Mucosa of gallbladder (tissue), 1 donor: ENCODE data around the gene MICU1. TPM values are rescaled to one million over a fixed set of nuclear protein-coding genes. Genes with fewer than 3 reads are reported as not detected.
"Not testable (repeated sequence)": the region's sequence is repeated elsewhere in the genome, so short reads cannot be mapped to it uniquely, and the experiment has no call there.

Experiments
- DNase-seq: peaks from one replicate; pipeline ENCODE4 v3.0.0-alpha.2; 2020; ENCODE audit warnings: low spot score
- total RNA-seq: library from RNA; stranded (reverse); gene quantifications from one replicate; pipeline ENCODE4 v1.2.1, GENCODE V29; 2021
- donor health status: DM: no; HTN: no; CAD: no.

MICU1 gene
- 42.0 TPM for total RNA-seq

DNA sequence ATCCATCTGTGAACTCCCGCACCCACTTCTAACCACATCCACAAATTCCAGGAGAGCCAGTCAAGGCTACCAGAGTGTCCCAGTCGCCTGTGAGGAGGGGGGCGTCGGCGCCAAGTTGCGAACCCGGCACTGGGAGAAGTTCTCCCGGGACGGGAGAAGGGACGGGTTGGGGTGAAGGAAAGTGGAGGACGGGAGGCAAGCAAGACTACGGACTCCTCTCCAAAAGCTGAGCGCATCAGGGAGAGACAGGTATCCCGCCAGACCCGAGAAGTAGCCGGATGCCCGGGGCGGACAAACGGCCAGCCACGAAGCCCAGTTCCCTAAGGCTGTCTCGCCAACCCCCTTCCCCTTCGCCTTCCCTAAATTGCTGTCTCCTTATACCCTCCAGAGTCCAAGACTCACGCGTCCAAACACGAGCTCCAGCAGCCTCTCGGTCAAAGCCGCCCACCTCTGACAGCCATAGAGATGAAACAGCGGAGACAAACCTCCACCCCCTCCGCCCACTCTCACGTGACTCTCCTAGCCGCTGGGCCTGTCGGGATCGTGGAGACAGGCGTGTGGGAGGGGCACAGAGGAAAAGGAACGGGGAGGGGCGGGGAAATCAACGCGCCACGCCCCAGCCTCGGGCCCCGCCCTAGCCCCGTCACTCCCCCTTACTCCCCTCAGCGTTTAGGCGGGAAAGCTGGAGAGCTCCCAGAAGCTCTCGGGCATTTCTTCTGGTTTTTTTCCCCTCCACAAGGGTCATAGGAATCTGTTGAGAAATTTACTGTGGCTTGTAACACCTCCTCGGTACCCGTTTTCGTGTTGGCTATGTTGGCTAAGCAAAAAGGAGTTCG lies at the start of gene MICU1:
MICU1 (minus strand) TSS at position 472 of the 836 bp plus-strand sequence. CDS start 59,286 bp downstream, outside the sequence.
- peak; percentile 96 for DNase-seq

DNA sequence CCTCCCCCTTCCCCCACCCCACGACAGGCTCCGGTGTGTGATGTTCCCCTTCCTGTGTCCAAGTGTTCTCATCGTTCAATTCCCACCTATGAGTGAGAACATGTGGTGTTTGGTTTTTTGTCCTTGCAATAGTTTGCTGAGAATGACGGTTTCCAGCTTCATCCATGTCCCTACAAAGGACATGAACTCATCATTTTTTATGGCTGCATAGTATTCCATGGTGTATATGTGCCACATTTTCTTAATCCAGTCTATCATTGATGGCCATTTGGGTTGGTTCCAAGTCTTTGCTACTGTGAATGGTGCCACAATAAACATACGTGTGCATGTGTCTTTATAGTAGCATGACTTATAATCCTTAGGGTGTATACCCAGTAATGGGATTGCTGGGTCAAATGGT lies 48.3 kb upstream of the MICU1 start:
- DNase-seq: not testable (repeated sequence)

DNA sequence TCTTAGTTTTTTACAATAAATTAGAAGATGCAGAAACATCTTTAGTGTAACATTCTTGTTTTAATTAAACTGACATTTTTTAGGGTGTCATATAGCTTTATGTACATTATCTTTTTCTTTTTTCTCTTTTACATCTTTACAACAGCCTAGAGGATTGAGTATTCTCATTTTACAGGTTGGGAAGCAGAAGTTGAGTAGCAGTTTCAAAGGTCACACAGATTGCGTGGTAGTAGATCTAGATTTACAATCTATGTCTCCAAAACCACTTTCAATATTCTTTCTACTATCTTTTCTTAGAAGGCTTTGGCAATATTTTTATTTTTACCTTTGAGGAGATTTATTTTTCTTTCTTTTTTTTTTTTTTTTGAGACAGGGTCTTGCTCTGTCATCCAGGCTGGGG lies 47.4 kb upstream of the MICU1 start:
- no peak for DNase-seq

DNA sequence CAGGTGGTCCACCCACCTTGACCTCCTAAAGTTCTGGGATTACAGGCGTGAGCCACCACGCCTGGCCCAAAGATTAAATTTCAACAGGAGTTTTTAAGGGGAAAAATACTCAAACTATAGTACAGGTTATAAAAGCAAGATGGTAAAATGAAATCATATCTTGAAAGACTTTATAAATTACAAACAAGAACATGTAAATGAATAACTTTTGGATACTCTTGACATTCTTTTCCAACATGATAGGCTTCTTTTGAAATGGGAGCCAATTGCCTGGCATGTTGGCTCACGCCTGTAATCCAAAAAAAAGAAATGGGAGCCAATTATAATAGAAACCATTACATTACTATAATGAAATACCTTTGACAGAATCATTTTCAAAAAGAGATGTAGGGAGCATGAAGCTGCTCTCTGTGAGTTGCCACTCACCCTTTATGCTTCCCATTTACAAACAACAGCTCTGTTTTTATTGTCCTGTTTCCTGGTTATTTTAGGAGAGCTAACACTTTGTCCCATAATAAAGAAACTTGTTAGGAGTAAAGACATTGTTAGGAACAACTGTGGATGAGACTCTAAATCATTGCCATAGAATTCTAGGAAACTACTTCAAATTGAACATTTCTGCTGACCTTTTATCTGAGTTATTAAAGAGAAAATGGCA lies 41.5 kb upstream of the MICU1 start:
- no peak for DNase-seq

GRCh38 chr10:72665925-72666324 lies 40.0 kb upstream of the MICU1 start:
- no peak for DNase-seq

DNA sequence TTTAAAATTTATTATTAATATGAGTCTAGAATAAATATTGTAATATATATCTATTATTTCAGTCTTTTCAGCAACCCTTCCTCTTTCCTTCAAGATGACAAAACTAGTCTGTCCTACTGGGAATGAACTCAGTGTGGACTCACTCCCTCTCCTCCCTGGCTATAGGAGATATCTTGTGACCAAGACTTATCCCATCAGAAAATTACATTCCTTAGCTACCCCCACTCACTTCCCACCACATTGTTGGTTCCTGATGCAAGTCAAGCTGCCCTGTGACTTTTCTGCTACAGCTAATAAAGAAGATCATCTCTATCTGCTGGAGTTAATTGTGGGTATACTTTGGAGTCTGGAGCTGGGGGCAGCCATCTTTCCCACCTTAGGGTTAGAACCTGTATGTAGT lies 38.1 kb upstream of the MICU1 start:
- DNase-seq: no peak

GRCh38 chr10:72661431-72661830 lies 35.6 kb upstream of the MICU1 start:
- no peak for DNase-seq

GRCh38 chr10:72660220-72660619 lies 34.3 kb upstream of the MICU1 start:
- DNase-seq: no peak

DNA sequence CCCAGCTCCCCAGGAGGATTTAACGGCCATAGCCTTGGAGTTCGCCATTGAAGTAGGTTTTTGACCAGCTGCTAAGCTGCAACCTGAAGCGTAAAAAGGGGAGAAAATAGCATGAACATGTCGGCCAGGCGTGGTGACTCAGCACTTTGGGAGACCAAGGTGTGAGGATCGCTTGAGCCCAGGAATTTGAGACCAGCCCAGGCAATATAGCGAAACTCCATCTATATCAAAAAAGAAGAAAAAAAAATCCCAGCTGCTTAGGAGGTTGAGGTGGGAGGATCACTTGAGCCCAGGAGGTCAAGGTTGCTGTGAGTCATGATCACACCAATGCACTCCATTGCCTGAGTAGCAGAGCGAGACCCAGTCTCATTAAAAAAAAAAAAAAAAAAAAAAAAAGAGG lies 33.8 kb upstream of the MICU1 start:
- no peak for DNase-seq

DNA sequence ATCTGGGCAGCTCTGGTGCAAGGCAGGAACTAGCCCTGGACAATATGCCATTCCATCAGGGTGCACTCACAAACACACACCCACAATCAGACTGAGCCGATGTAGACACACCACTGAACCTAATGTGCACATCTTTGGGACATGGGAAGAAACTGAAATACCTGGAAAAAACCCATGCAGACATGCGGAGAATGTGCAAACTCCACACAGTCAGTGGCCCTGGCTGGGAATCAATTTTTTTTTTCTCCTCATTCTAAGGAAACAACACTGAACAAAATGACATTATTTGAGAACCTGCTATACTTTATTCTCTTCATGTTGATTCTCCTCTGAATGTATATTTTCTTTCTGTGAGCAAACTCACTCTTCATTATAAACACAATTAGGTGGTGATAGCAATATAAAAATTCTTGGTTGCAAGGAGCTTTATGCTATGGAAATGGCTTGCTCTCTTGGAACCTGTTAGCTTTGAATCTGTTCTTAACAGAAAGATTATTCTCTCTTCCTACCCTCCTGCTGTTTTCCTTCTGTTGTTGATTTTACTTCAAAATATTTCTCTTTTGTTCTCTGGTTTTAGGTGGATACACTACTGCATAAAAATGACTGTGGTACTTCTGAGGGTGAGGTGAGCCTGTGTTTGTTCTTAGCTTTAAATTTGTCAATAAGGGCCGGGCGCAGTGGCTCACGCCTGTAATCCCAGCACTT lies 33.0 kb upstream of the MICU1 start:
- DNase-seq: no peak

GRCh38 chr10:72654720-72655119 lies 28.8 kb upstream of the MICU1 start:
- no peak for DNase-seq

DNA sequence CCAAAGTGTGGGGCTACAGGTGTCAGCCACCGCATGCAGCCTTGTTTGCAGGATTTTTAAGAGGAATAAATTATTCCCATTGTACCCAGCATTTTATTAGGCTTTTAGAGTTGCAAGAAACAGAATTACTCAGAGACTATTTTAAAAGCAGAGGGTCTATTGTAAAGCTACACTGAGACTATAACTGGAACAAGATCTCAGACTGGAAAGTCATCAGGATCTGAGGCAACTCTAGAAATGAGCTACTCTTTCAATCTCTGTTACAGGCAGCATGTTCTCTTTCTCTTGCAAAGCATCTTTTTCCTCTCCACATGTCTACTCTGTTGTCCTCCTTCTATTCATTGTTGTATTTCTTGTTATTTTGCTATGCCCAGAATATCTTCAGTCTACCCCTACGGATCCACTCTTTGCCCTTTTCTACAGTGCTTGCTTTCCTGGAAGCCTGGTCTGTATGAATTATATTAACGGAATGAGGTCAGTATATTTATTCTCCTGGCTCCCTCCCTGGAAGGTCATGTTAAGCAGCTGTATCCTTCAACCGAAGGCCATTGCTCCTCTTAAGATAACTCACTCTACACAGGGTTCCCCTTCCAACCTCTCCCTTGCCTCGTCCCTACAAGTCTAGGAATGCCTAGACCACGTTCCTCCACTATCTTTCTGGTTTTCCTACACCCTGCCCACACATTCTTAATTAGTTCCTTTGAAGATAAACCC lies 27.7 kb upstream of the MICU1 start:
- no peak for DNase-seq

- no peak for DNase-seq
Observed at GRCh38 chr10:72649291-72649690, 23.4 kb upstream of the MICU1 start.

- DNase-seq: no peak
Observed at GRCh38 chr10:72648301-72648700, 22.4 kb upstream of the MICU1 start.

GRCh38 chr10:72646971-72647370 lies 21.1 kb upstream of the MICU1 start:
- DNase-seq: not testable (repeated sequence)

DNA sequence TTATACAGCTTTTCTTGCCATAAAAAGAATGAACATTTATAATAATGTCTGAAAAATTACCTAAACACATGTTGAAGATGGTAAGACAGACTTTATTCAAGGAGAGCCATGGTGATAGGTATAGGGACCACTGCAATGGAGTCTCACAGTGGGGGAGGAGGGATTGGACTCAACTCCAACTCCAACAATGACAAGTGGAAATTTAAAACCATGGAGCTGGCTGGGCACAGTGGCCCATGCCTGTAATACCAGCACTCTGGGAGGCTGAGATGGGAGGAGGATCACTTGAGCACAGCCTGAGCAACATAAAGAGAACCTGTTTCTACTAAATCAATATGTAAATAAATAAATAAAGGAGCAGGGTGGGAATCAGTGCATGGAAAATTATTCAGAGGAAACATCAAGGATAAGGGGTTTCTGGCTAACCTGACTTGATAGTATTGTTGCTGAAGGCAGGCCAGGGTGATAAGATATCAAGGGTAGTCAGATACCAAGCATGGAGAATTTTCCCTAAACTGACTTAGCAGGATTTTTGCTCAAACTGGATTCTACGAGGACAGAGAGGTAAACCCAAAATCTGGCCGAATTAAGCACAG lies 19.5 kb upstream of the MICU1 start:
- no peak for DNase-seq

DNA sequence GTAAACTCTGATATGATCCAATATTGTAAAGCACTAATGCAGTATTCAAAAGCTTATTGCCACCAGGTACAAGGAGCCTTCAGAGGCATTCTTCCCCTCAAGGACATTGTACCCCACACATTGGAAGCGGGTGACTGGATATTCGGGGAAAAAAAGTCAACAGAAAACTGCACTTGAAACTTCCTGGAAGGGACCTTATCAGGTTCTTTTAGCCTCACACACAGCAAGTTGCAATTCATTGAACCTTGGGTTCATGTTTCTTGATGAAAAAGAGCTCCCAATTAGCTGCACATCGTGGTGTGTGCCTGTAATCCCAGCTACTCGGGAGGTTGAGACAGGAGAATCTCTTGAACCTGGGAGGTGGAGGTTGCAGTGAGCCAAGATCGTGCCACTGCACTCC lies 16.4 kb upstream of the MICU1 start:
- DNase-seq: no peak

- no peak for DNase-seq
Observed at GRCh38 chr10:72639441-72639873, 13.6 kb upstream of the MICU1 start.

DNA sequence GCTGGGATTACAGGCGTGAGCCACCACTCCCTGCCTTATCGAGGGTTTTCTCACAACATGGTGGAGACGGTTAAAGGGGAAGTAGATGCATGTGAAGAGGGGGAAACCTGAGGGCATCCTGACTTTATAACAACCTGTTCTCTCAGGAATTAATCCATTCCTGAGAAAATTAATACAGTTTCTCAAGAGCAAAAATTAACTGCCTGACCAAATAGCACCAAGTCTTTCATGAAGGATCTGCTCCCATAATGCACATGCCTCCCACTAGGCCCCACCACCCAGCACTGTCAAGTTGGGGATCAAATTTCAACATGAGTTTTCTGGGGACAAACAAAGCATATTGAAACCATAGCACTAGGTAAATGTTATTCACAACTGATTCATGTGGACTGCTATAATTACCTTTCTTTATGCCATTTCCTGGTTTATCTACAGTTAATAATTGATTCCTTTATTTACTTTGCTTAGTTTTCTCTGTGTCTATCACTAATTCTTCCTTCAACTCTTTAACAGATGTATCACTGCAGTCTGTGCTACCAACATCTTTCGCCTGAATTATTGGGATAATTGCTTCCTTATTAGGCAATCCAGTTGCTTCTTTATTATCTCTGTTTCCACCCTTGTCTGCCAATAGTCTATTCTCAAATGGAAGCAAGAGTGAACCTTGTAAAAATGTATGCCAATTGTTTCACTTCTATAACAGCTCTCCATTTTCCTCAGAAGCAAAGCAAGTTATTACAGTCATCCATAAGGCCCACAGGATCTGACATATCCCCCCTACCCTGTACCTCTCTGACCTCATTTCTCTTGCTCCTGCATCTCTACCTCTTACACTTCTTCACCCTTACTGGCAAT lies 12.9 kb upstream of the MICU1 start:
- DNase-seq: no peak

- DNase-seq: peak; percentile 28
Observed at GRCh38 chr10:72637398-72637857, 11.5 kb upstream of the MICU1 start.
